Mesenchymal stem cell (in vitro differentiated cells and primary cell): ENCODE measurements around the gene GSTO2.

Source experiments
- DNase-seq: peaks from one replicate; pipeline ENCODE4 v3.0.0-alpha.2; 2013
- H2AFZ ChIP-seq: one replicate; pipeline ENCODE4 v1.6.1; 2013; ENCODE audit warnings: low read depth, mild to moderate bottlenecking, control low read depth, inconsistent platforms, low read length, moderate library complexity
- H2AK5ac ChIP-seq: 2 replicates; pipeline ENCODE4 v1.6.1; 2013; ENCODE audit warnings: low read length, moderate library complexity, mild to moderate bottlenecking, inconsistent platforms; ENCODE audit not compliant: severe bottlenecking
- H2BK120ac ChIP-seq: one replicate; pipeline ENCODE4 v1.6.1; 2013; ENCODE audit warnings: low read depth, mild to moderate bottlenecking, inconsistent platforms, low read length, moderate library complexity
- H2BK12ac ChIP-seq, 2 experiments: one replicate each; pipeline ENCODE4 v1.6.1; 2013; ENCODE audit warnings: inconsistent platforms in 2 of 2, low read length in 2 of 2, mild to moderate bottlenecking in 2 of 2, moderate library complexity in 2 of 2, control low read depth in 1 of 2
- H2BK15ac ChIP-seq: one replicate; pipeline ENCODE4 v1.6.1; 2013; ENCODE audit warnings: mild to moderate bottlenecking, low read depth, inconsistent platforms; ENCODE audit not compliant: poor library complexity, severe bottlenecking
- H2BK5ac ChIP-seq: 2 replicates; pipeline ENCODE4 v1.6.1; 2013; ENCODE audit warnings: low read depth, mild to moderate bottlenecking, low read length, control low read depth, inconsistent platforms; ENCODE audit not compliant: poor library complexity, severe bottlenecking
- H3K14ac ChIP-seq, 2 experiments: one replicate each; pipeline ENCODE4 v1.6.1; 2013; ENCODE audit warnings: inconsistent platforms in 2 of 2, low read length in 2 of 2, control low read depth in 1 of 2, mild to moderate bottlenecking in 1 of 2, moderate library complexity in 1 of 2
- H3K18ac ChIP-seq, 2 experiments: one replicate each; pipeline ENCODE4 v1.6.1; 2013; ENCODE audit warnings: inconsistent platforms in 2 of 2, low read length in 2 of 2, control low read depth in 1 of 2, low read depth in 1 of 2, mild to moderate bottlenecking in 1 of 2
- H3K23ac ChIP-seq, 2 experiments: one replicate each; pipeline ENCODE4 v1.6.1; 2013; ENCODE audit warnings: inconsistent platforms in 2 of 2, low read length in 2 of 2, mild to moderate bottlenecking in 2 of 2, moderate library complexity in 2 of 2, control low read depth in 1 of 2
- H3K27ac ChIP-seq: 2 replicates; pipeline ENCODE4 v1.5.1; 2013; ENCODE audit warnings: mild to moderate bottlenecking, moderate library complexity, low read length, control low read depth, inconsistent platforms; ENCODE audit not compliant: poor library complexity, severe bottlenecking
- H3K27me3 ChIP-seq, 2 experiments: 2 replicates each; pipeline versions ENCODE4 v1.6.1 to v1.7.0; 2013; ENCODE audit warnings: low read length in 2 of 2, mild to moderate bottlenecking in 2 of 2, moderate library complexity in 2 of 2, control low read depth in 1 of 2, inconsistent platforms in 1 of 2; ENCODE audit not compliant: control insufficient read depth in 1 of 2, insufficient read depth in 1 of 2
- H3K36me3 ChIP-seq, 2 experiments: 2 replicates each; pipeline versions ENCODE4 v1.6.1 to v1.7.0; 2013; ENCODE audit warnings: low read length in 2 of 2, control low read depth in 1 of 2, inconsistent platforms in 1 of 2, low read depth in 1 of 2, mild to moderate bottlenecking in 1 of 2; ENCODE audit not compliant: insufficient read depth in 2 of 2, control insufficient read depth in 1 of 2
- H3K4ac ChIP-seq, 2 experiments: one replicate each; pipeline ENCODE4 v1.6.1; 2013; ENCODE audit warnings: inconsistent platforms in 2 of 2, low read length in 2 of 2, mild to moderate bottlenecking in 2 of 2, moderate library complexity in 2 of 2, control low read depth in 1 of 2, low read depth in 1 of 2
- H3K4me1 ChIP-seq: 2 replicates; pipeline ENCODE4 v1.6.1; 2013; ENCODE audit warnings: low read depth, low read length, control low read depth; ENCODE audit not compliant: control insufficient read depth, insufficient read depth
- H3K4me2 ChIP-seq: 2 replicates; pipeline ENCODE4 v1.6.1; 2013; ENCODE audit warnings: low read length, mild to moderate bottlenecking, inconsistent platforms; ENCODE audit not compliant: poor library complexity, severe bottlenecking
- H3K4me3 ChIP-seq, 2 experiments: 2 replicates each; pipeline versions ENCODE4 v1.5.1 to v1.7.0; 2013; ENCODE audit warnings: low read length in 2 of 2, mild to moderate bottlenecking in 2 of 2, control low read depth in 1 of 2, low read depth in 1 of 2; ENCODE audit not compliant: insufficient read depth in 1 of 2
- H3K79me1 ChIP-seq: replicated peaks from 2 replicates; pipeline ENCODE4 v1.6.1; 2013; ENCODE audit warnings: mild to moderate bottlenecking, control low read depth, low read length, inconsistent platforms; ENCODE audit not compliant: poor library complexity, severe bottlenecking
- H3K9ac ChIP-seq: 2 replicates; pipeline ENCODE4 v1.7.0; 2013; ENCODE audit warnings: mild to moderate bottlenecking, low read length, moderate library complexity
- H3K9me3 ChIP-seq: 2 replicates; pipeline ENCODE4 v1.7.0; 2013; ENCODE audit warnings: mild to moderate bottlenecking, low read length; ENCODE audit not compliant: control insufficient read depth
- H4K8ac ChIP-seq: one replicate; pipeline ENCODE4 v1.6.1; 2013; ENCODE audit warnings: inconsistent platforms, mild to moderate bottlenecking, low read length, moderate library complexity
- H4K91ac ChIP-seq: one replicate; pipeline ENCODE4 v1.6.1; 2013; ENCODE audit warnings: mild to moderate bottlenecking, low read length, inconsistent platforms
- WGBS: methylation state at CpG from one replicate; pipeline ENCODE4 v1.1.7; 2013; ENCODE audit warnings: mixed read lengths; 5-methylcytosine and 5-hydroxymethylcytosine counted together

GSTO2 gene

DNA sequence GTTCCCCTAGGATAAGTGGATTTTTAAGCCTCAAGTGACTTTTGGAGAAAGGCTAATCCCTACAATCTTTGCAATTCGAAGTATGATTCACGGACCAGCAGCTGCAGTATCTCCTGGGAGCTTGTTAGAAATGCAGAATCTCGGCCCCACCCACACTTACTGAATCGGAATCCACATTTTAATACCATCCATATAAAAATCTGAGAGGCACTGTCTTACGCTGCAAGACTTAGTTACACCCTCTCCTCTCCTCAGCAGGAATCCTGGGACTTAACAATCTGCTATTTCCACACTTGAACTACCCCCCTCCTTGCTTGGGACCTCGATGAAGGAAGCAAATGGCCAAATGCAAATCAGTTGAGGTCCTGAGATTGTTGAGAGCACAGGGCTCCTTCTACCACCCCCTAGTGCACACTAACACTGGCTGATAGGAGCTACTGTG lies 48.3 kb downstream of the GSTO2 start:
- H2BK12ac ChIP-seq: no peak overlapping the region
- no peak overlapping the region for H4K8ac ChIP-seq
- H4K91ac ChIP-seq: no peak overlapping the region
- H3K9ac ChIP-seq: peak overlapping the region; percentile 54
- peaks cover 30% of the 10 kb centered on the region for H3K4me1 ChIP-seq
- peaks cover 51 to 52% of the 10 kb centered on the region in 2 experiments for H3K36me3 ChIP-seq
- H3K79me1 ChIP-seq: peaks cover 43% of the 10 kb centered on the region
- H2BK15ac ChIP-seq: no peak overlapping the region
- H3K27me3 ChIP-seq: no peaks in the 10 kb centered on the region
- H3K4me2 ChIP-seq: no peak overlapping the region
- no peak overlapping the region for H2BK5ac ChIP-seq
- H3K18ac ChIP-seq: peak overlapping the region in 1 of 2 experiments; percentile 67
- peak overlapping the region in 1 of 2 experiments; percentile 48 for H3K4me3 ChIP-seq
- H2AFZ ChIP-seq: no peak overlapping the region
- no peak overlapping the region for H2BK120ac ChIP-seq
- no peak overlapping the region for H3K4ac ChIP-seq
- H2AK5ac ChIP-seq: no peak overlapping the region
- H3K27ac ChIP-seq: no peak overlapping the region
- 27% methylated on average over 6 of the region's 6 CpGs for WGBS
- H3K9me3 ChIP-seq: no peaks in the 10 kb centered on the region
- no peak overlapping the region for H3K14ac ChIP-seq
- DNase-seq: peak; percentile 53
- H3K23ac ChIP-seq: no peak overlapping the region

DNA sequence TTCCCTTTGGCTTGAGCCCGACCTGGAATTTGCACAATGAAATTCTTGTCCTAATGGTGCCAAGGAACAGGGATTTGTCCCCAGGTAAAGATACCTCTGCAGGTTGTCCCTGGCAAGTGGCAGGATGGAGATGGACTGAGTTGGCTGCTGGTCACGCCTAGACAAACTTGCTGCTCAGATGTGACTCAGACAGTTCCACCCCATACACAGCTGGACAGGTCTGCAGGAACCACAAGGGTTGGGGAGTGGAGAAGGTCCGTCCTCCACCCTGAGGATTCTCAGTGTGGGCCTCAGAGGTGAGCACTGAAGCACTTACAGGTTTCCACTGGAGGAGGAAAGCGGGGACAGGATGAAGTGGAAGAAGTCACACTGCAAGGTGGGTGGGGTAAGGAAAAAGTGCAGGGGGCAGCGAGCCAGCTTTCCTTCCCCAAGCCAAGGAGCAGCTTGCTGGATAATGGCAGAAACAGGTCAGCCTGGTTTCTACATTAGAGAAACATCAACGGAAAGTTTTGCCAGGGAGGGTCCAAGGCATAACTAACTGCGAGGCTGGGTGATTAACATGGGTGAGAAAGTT lies 48.8 kb downstream of the GSTO2 start:
- WGBS: 86% methylated on average over 7 of the region's 7 CpGs

DNA sequence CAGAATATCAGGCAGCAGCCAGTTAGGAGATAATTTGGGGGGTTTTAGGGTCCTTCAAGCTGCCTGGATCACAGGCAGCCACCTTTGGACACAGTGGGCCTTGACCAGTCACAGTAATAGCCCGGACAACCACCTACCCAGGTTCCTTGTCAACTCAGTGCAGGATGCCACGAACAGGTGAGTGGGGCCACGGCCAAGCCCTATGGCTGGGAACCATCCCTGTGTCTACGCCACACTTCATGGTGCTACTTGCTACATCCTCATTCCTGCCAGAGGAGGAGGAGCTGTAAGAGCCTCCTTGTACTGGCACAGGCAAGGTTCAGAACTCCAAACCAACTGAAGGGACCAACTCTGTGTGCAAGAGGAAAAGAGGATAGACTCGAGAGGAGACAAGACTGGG lies 49.3 kb downstream of the GSTO2 start:
- Histone ChIP-seq H3K36me3 (peaks cover 40 to 49% of the 10 kb centered on the region in 2 experiments), H3K14ac (no peak overlapping the region), H2BK15ac (no peak overlapping the region), H2AFZ (no peak overlapping the region), H4K91ac (no peak overlapping the region), H3K23ac (no peak overlapping the region), H3K9me3 (no peaks in the 10 kb centered on the region), H4K8ac (no peak overlapping the region), H3K9ac (peak overlapping the region; percentile 54), H3K79me1 (peaks cover 41% of the 10 kb centered on the region), H3K27ac (no peak overlapping the region), H3K18ac (no peak overlapping the region), H2BK12ac (no peak overlapping the region), H3K4ac (no peak overlapping the region), H3K4me1 (peaks cover 32% of the 10 kb centered on the region), H3K4me3 (no peak overlapping the region), H3K4me2 (no peak overlapping the region), H2BK5ac (no peak overlapping the region), H3K27me3 (no peaks in the 10 kb centered on the region), H2BK120ac (no peak overlapping the region), H2AK5ac (no peak overlapping the region)
- 100% methylated on average over 3 of the region's 5 CpGs for WGBS
- DNase-seq: no peak

More for the DNA sequence above, 48.8 kb downstream of the GSTO2 start:
- Histone ChIP-seq H2BK120ac (no peak overlapping the region), H2AK5ac (no peak overlapping the region), H3K27ac (no peak overlapping the region), H2BK12ac (no peak overlapping the region), H3K4me2 (no peak overlapping the region), H4K8ac (no peak overlapping the region), H3K9me3 (no peaks in the 10 kb centered on the region), H3K36me3 (peaks cover 46 to 49% of the 10 kb centered on the region in 2 experiments), H3K79me1 (peaks cover 42% of the 10 kb centered on the region), H3K18ac (peak overlapping the region in 1 of 2 experiments; percentile 67), H2BK5ac (no peak overlapping the region), H3K9ac (peak overlapping the region; percentile 54), H2BK15ac (no peak overlapping the region), H3K4ac (no peak overlapping the region), H3K27me3 (no peaks in the 10 kb centered on the region), H3K14ac (no peak overlapping the region), H3K23ac (no peak overlapping the region), H3K4me3 (peak overlapping the region in 1 of 2 experiments; percentile 48), H4K91ac (no peak overlapping the region), H2AFZ (no peak overlapping the region), H3K4me1 (peaks cover 32% of the 10 kb centered on the region)
- no peak for DNase-seq

DNA sequence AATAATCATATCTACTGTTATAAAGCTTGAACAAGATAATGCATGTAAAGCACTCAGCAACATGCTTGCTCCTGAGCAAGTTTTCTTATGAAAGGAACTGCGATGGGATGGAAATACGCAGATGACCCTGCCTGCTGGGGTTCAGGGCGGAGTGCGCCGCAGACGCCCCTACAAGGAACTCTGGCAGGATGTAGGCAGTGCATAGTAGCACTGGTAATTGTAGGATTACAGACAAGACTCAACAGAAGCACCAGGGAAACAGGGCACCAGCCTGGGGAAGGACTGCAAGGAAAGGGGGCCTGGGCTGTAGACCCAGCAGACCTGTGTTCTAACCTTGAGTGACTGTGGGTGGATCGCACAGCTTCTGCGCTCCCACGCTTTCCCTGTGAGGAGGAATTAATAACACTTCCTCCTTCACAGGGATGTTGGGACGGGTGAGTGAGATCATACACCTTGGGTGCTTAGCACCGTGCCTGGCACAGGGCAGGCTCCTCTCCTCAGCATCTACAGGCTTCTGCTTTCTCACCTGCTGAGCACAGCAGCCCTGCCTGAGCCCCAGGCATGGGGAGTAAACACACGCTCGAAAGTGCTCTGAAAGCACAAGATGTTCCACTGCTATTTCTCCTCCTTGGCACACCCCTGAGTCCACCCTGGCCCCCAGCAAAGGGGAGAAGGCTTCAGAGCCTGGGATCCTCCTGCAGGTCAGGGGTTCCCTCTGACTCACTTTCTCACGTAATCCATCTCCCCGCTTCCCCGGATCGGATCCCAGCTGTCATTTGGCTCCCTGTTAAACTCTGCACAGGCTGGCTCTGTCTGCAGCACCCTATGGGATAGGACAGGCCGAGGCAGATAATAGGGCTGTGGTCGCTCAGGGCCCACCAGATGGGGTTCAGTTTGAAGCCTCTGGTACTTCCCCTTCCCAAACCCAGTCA lies 50.1 kb downstream of the GSTO2 start:
- Histone ChIP-seq H3K79me1 (peaks cover 39% of the 10 kb centered on the region), H3K4me1 (peaks cover 32% of the 10 kb centered on the region), H3K27me3 (no peaks in the 10 kb centered on the region), H2BK5ac (no peak overlapping the region), H3K14ac (no peak overlapping the region), H4K91ac (no peak overlapping the region), H3K18ac (no peak overlapping the region), H4K8ac (no peak overlapping the region), H3K4me3 (peak overlapping the region in 1 of 2 experiments; percentile 2), H3K23ac (no peak overlapping the region), H2AFZ (no peak overlapping the region), H3K4me2 (no peak overlapping the region), H2BK120ac (no peak overlapping the region), H3K36me3 (peaks cover 39 to 49% of the 10 kb centered on the region in 2 experiments), H3K9ac (peak overlapping the region; percentile 54), H3K27ac (peak overlapping the region; percentile 24), H3K9me3 (no peaks in the 10 kb centered on the region), H3K4ac (no peak overlapping the region), H2BK15ac (no peak overlapping the region), H2BK12ac (peak overlapping the region in 1 of 2 experiments; percentile 30), H2AK5ac (no peak overlapping the region)
- 76% methylated on average over 18 of the region's 19 CpGs for WGBS
- DNase-seq: peak; percentile 67
